Cardiac muscle cell (in vitro differentiated cells and primary cell): ENCODE data around the gene NUDT21. TPM values are rescaled to one million over a fixed set of nuclear protein-coding genes. Genes with fewer than 3 reads are reported as not detected.
A peak's percentile ranks its signal among the peaks of the same experiment; 100 is the strongest.

Experiments used
- DNase-seq, 2 donors: peaks; one replicate each; pipeline versions ENCODE4 v3.0.0 to v3.0.0-alpha.2; 2010 to 2017; ENCODE audit warnings: low read depth in 1 of 2, low spot score in 1 of 2
- H3K27ac ChIP-seq: fragments of 200-600 bp; sonication (generic); 2 replicates; pipeline ENCODE4 v1.5.1; 2016
- H3K27me3 ChIP-seq: fragments of 200-600 bp; sonication (generic); 2 replicates; pipeline ENCODE4 v1.6.0; 2016; ENCODE audit warnings: control low read depth
- H3K36me3 ChIP-seq: fragments of 200-600 bp; sonication (generic); 2 replicates; pipeline ENCODE4 v1.5.1; 2016; ENCODE audit warnings: control low read depth
- H3K4me1 ChIP-seq: fragments of 200-600 bp; sonication (generic); 2 replicates; pipeline ENCODE4 v1.8.1; 2017; ENCODE audit warnings: low read depth, mild to moderate bottlenecking, mixed run types
- H3K4me3 ChIP-seq: fragments of 200-600 bp; sonication (generic); 2 replicates; pipeline ENCODE4 v1.5.1; 2016; ENCODE audit warnings: mild to moderate bottlenecking
- H3K9me3 ChIP-seq: fragments of 200-600 bp; sonication (generic); 2 replicates; pipeline ENCODE4 v1.5.1; 2017; ENCODE audit warnings: low read depth, mild to moderate bottlenecking, control low read depth
- CTCF ChIP-seq: IDR thresholded peaks from 2 replicates; pipeline ENCODE4 v1.5.1; 2012; ENCODE audit warnings: low read depth, mild to moderate bottlenecking, low read length
- polyA plus RNA-seq: library from polyadenylated mRNA; unstranded; fragments of >200 nt; fragmentation: Nextera tagmentation; extraction: Ambion mirVana; gene quantifications from 2 replicates; pipeline ENCODE4 v1.2.1, GENCODE V29; 2016
- total RNA-seq: library from RNA; depleted of rRNA; stranded (reverse); fragments of >200 nt; gene quantifications from 2 replicates; pipeline ENCODE4 v1.2.3, GENCODE V29; 2016

The NUDT21 gene
- total and polyA plus RNA-seq, 2 experiments from 2014 or later: 47.4 to 79.9 TPM

- TF ChIP-seq CTCF: no peak
- peak in 1 of 2 donors; percentile 10 for DNase-seq
These were observed 27.3 kb upstream of the NUDT21 start for GRCh38 chr16:56478281-56479049.

GRCh38 chr16:56477096-56477878 lies 26.2 kb upstream of the NUDT21 start:
- peaks cover 39% of the 10 kb centered on the region for H3K36me3 ChIP-seq
- TF ChIP-seq CTCF: no peak
- peak in 1 of 2 donors; percentile 86 for DNase-seq

More at GRCh38 chr16:56478281-56479049, 27.3 kb upstream of the NUDT21 start:
- no peaks in the 10 kb centered on the region for H3K27me3 ChIP-seq
- H3K9me3 ChIP-seq: no peaks in the 10 kb centered on the region
- H3K27ac ChIP-seq: no peak overlapping the region
- no peak overlapping the region for H3K4me3 ChIP-seq
- H3K36me3 ChIP-seq: peaks cover 29% of the 10 kb centered on the region
- H3K4me1 ChIP-seq: no peaks in the 10 kb centered on the region

GRCh38 chr16:56475201-56475600 lies 24.1 kb upstream of the NUDT21 start:
- DNase-seq: no peak
- H3K27me3 ChIP-seq: no peaks in the 10 kb centered on the region
- H3K36me3 ChIP-seq: peaks cover 56% of the 10 kb centered on the region
- no peaks in the 10 kb centered on the region for H3K4me1 ChIP-seq
- H3K4me3 ChIP-seq: no peak overlapping the region
- no peaks in the 10 kb centered on the region for H3K9me3 ChIP-seq
- H3K27ac ChIP-seq: no peak overlapping the region
- TF ChIP-seq CTCF: no peak

More at GRCh38 chr16:56477096-56477878, 26.2 kb upstream of the NUDT21 start:
- Histone ChIP-seq H3K27me3 (no peaks in the 10 kb centered on the region), H3K4me3 (no peak overlapping the region), H3K4me1 (no peaks in the 10 kb centered on the region), H3K27ac (no peak overlapping the region), H3K9me3 (no peaks in the 10 kb centered on the region)

- DNase-seq: no peak
- no peaks in the 10 kb centered on the region for H3K9me3 ChIP-seq
- no peaks in the 10 kb centered on the region for H3K27me3 ChIP-seq
- H3K4me3 ChIP-seq: no peak overlapping the region
- peaks cover 80% of the 10 kb centered on the region for H3K36me3 ChIP-seq
- no peaks in the 10 kb centered on the region for H3K4me1 ChIP-seq
- no peak for TF ChIP-seq CTCF
- no peak overlapping the region for H3K27ac ChIP-seq
These were observed 19.5 kb upstream of the NUDT21 start for GRCh38 chr16:56470666-56471065.

- Histone ChIP-seq H3K4me3 (no peak overlapping the region), H3K27ac (no peak overlapping the region), H3K27me3 (no peaks in the 10 kb centered on the region), H3K36me3 (peaks cover 80% of the 10 kb centered on the region), H3K4me1 (no peaks in the 10 kb centered on the region), H3K9me3 (no peaks in the 10 kb centered on the region)
- DNase-seq: no peak
- TF ChIP-seq CTCF: no peak
These were observed 19.1 kb upstream of the NUDT21 start for GRCh38 chr16:56470232-56470631.
